Right ventricle myocardium inferior (tissue), 1 donor: ENCODE data around the gene WBP11. TPM values are rescaled to one million over a fixed set of nuclear protein-coding genes. Genes with fewer than 3 reads are reported as not detected.

Source experiments
- ATAC-seq: fragments of 200-7000 bp; cut with Tn5 transposase; one replicate; pipeline ENCODE4 v1.9.1; 2020; ENCODE audit warnings: mild to moderate bottlenecking, moderate library complexity
- DNase-seq: peaks from one replicate; pipeline ENCODE4 v3.0.0; 2021; ENCODE audit errors: missing footprints
- intact Hi-C: fragments of 100-400 bp; cut with DNase I; formaldehyde crosslinking; loops from one replicate; pipeline ENCODE4 v1.11.0; 2022
- long read RNA-seq: library from polyadenylated mRNA; unstranded; transcript quantifications from one replicate; pipeline ENCODE4 v2.0.0, GENCODE V29; 2021
- total RNA-seq: library from RNA; stranded (reverse); fragmentation: NEBNext Ultra II Directional; extraction: Animal tissue kit (Norgen Biotek cat#: 25700); gene quantifications from one replicate; pipeline ENCODE4 v1.2.1, GENCODE V29; 2021
- donor health status: DM: no; HTN: yes; CAD: no; lungs with severe emphysema.

Gene WBP11
- 48.0 TPM for total RNA-seq
- long read RNA-seq, full-length matches to known transcripts = 12 of 20 reads
- long read RNA-seq, partial matches to known transcripts = 7 of 20 reads
- long read RNA-seq, other reads (novel, unspliced or antisense) = 1 of 20 reads

- peak; percentile 95 for DNase-seq
- ATAC-seq = peak; percentile 100
- intact Hi-C loops = loop anchor here (1.0 to 2.0 kb wide), 2 partner anchors 28 to 189 kb away; a partner anchor contains a TSS
Measured at GRCh38 chr12:14803011-14803829, at the start of gene WBP11, which contains the start of gene C12orf60. TSS of gene WBP11 (minus strand) at chr12:14803478. CDS start at chr12:14801383, 2,095 bp downstream. TSS of gene C12orf60 (plus strand) at chr12:14803670. CDS start at chr12:14822936, 19,266 bp downstream.

DNA sequence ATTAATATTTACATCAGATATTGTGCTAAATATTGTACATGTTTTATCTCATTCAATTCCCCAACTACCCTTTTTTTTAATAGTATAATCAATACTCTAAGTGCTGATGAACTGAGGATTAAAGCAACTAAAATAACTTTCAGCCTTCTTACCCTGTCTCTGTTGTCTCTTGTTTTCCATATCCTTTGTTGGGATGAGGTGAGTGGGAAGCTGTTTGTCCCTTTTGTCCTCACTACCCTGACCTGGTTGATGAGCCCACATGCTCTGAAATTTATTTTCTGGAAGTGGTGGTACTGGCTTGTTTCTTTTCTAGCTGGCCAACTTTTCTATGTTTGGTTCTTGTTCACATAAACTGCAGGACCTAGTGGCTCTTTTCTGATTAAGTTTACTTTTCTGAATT lies 49.6 kb upstream of the WBP11 start:
- ATAC-seq = no peak
- DNase-seq = no peak
- intact Hi-C loops = no loop called here

- ATAC-seq (no peak), DNase-seq (no peak)
- intact Hi-C loops = no loop called here
Measured at GRCh38 chr12:14850929-14851663, 47.8 kb upstream of the WBP11 start.

DNA sequence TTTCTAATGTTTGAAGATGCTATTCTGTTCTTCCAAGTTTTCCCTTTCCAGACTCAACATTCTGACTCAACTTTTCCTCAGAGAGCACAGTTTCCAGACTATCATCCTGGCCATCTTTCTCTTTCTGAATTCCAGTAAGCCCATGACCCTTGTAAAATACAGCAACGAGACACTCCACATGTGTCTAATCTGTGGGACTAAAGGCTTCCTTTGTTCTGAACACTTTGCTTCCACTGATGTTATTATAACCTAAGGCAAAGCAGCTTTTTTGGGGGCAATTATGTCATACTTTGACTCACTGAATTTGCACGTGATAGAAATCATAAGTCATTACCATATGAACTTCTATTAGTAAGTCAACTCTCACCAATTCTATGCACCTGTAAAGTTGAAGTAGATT lies 46.4 kb upstream of the WBP11 start:
- DNase-seq = no peak
- intact Hi-C loops = loop anchor here (2.0 to 10.0 kb wide), 3 partner anchors 35 to 425 kb away; partner anchors contain the start of genes ARHGDIB and MGP
- peak; percentile 89 for ATAC-seq

- no peak for ATAC-seq
- no peak for DNase-seq
- intact Hi-C loops = loop anchor here (10.0 kb wide), 2 partner anchors 118 to 428 kb away; partner anchors contain the start of gene ARHGDIB
Measured at GRCh38 chr12:14846876-14847580, 43.8 kb upstream of the WBP11 start.

GRCh38 chr12:14846042-14846587 lies 42.8 kb upstream of the WBP11 start:
- no peak for ATAC-seq
- DNase-seq = no peak
- intact Hi-C loops = loop anchor here (10.0 kb wide), 2 partner anchors 119 to 429 kb away; partner anchors contain the start of gene ARHGDIB

- intact Hi-C loops = loop anchor here (1.0 to 10.0 kb wide), 3 partner anchors 119 to 429 kb away; partner anchors contain the start of gene ARHGDIB
- ATAC-seq (peak; percentile 47), DNase-seq (no peak)
Measured at GRCh38 chr12:14845350-14845750, 42.1 kb upstream of the WBP11 start.

GRCh38 chr12:14844401-14844800 lies 41.1 kb upstream of the WBP11 start:
- intact Hi-C loops = loop anchor here (5.0 to 10.0 kb wide), 3 partner anchors 120 to 430 kb away; partner anchors contain the start of genes ARHGDIB and RERG
- ATAC-seq (no peak), DNase-seq (no peak)

- intact Hi-C loops = loop anchor here (5.0 to 10.0 kb wide), 3 partner anchors 121 to 431 kb away; partner anchors contain the start of genes ARHGDIB and RERG
- peak; percentile 48 for ATAC-seq
- DNase-seq = no peak
Measured at GRCh38 chr12:14843425-14843887, 40.2 kb upstream of the WBP11 start, which contains the start of gene ART4. TSS of gene ART4 (minus strand) at chr12:14843526. CDS start at chr12:14843113, 413 bp downstream.

DNA sequence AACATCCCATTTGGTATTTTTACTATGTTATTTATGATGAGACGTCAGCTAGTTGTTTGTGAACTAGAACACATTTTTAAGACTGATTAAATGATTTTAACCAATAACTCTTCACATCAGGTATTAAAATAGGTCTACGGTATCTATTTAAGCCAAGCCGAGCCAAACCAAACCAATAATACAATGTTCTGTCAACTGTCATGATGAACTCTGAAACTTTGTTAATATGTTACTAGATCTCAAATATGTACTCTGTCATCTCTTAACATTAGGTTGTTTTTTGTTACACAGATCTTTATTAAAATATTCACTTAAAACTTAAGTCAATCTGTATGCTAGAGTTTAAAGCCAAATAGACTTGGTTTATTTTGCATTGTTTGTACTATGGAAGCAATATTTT lies 39.0 kb upstream of the WBP11 start:
- intact Hi-C loops = loop anchor here (5.0 to 10.0 kb wide), 3 partner anchors 122 to 432 kb away; partner anchors contain the start of genes ARHGDIB and RERG
- DNase-seq (no peak), ATAC-seq (no peak)

DNA sequence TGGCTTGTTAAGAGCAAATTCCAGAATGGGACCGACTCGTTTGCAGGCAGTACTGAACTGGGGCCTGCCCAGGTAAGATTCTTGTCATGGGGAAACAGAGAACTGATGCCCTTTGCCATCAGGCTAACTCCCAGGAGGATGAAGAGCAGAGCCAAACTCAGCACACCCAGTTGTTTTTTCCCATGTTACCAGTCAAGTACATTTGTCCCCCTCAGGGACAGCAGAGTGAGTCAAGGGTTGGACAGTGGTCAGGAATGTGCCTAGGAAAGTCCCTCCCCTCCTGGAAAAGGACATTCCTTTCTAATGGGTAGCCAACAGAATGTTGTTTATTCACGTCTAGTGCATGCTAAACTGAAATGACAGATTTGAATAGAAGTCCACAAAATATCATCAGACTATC lies 38.5 kb upstream of the WBP11 start:
- peak; percentile 91 for ATAC-seq
- intact Hi-C loops = loop anchor here (2.0 to 10.0 kb wide), 4 partner anchors 67 to 433 kb away; partner anchors contain the start of genes ARHGDIB and RERG

DNA sequence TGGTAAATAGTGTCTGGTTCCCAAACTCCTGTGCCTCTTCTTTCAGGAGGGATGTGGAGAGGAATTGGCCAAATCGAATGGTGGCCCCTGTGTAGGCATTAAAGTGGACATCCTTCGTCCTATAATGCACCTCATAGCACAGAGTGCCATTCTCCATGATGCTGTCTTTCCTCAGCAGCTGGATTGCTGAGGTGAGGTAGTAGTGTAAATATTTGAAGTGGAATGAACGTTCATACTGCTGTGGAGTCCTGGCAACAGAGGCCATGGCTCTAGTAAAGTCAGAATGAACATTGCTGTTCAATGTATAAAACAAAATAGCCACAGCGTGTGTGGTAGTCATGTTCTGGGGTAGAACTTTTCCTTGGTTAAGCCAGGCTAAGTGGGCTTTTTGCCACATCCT lies 37.3 kb upstream of the WBP11 start:
- DNase-seq = no peak
- ATAC-seq = no peak
- intact Hi-C loops = loop anchor here (2.0 to 10.0 kb wide), 4 partner anchors 66 to 434 kb away; partner anchors contain the start of genes ARHGDIB and RERG

More for the DNA sequence above, 38.5 kb upstream of the WBP11 start:
- DNase-seq = peak; percentile 43

GRCh38 chr12:14839262-14839661 lies 36.0 kb upstream of the WBP11 start:
- no peak for ATAC-seq
- DNase-seq = no peak
- intact Hi-C loops = no loop called here

GRCh38 chr12:14836336-14837210 lies 33.3 kb upstream of the WBP11 start:
- ATAC-seq (peak; percentile 76), DNase-seq (no peak)
- intact Hi-C loops = no loop called here

DNA sequence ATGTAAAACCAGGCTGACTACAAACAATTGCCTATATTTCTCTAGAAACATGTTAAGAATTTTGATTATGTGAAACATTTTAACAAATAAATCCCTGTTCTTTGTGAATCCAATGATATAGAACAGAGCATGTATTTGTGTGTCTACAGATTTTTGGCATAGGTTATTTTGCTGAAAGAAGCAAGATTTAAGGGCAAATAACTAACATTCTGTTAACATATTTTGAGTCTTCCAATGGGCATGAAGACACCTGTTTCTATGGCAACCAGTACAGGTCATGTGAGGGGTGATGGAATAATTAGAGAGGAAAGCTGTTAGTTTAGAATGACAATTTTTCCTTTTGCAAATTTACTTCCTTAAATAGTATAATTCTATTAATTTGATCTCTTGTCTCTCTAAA lies 31.2 kb upstream of the WBP11 start:
- DNase-seq (no peak), ATAC-seq (no peak)
- intact Hi-C loops = no loop called here

DNA sequence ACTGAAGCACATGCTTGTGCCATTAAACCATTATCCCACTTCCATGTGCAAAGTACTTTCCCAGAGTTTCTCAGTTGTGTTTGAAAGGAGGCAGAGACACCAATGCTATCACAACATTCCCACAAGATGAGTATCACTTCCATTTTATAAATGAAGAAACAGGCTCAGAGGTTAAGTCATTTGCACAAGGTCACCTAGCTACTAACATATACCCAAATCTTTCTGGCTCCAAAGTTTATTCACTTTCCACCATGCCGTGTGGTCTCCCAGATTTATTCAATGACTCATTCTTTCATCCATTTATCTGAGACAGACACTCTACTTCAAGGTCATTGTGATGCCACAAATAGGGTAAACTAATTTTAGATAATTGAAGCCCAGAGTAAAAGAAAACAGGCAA lies 30.7 kb upstream of the WBP11 start:
- DNase-seq (no peak), ATAC-seq (no peak)
- intact Hi-C loops = no loop called here

DNA sequence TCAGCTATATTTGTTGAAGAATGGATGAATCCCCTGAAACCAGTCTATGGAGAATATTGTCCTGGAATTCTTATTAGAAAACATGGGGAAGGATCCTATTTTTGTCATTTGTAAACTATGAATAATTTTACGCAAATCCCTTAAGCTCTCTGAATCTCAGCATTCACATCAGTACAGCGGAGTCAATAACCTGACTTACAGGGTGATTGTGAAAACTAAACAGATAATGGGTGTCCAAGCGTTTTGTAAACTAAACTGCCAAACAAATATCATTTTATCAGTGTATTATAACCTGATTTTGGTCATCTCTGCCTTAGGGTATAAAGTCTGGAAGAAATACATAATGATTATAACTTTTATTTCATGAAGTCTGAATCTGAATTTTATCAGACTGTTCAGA lies 30.1 kb upstream of the WBP11 start:
- intact Hi-C loops = no loop called here
- DNase-seq (no peak), ATAC-seq (no peak)
